ENCODE data around the gene SRPX.

DNA sequence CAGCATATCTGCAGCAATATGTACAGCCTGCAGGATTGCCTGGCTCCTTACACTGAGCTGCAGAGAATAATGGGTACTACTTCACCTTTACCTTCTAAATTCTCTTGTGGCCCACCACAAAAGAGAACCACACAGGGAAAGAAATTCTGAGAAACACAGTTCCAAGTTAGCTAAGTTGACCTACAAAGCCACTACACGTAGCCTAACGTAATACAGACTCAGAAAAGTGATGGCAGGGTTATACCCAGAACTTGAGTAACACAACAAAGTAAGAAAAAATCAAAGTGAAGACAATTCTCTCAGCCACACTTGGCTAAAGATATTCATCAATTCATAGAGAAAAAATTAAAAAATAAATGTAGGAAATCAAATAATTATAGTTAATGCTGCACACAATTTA is 26.4 kb upstream of the SRPX start:
- TF ChIP-seq, protein P1, sequence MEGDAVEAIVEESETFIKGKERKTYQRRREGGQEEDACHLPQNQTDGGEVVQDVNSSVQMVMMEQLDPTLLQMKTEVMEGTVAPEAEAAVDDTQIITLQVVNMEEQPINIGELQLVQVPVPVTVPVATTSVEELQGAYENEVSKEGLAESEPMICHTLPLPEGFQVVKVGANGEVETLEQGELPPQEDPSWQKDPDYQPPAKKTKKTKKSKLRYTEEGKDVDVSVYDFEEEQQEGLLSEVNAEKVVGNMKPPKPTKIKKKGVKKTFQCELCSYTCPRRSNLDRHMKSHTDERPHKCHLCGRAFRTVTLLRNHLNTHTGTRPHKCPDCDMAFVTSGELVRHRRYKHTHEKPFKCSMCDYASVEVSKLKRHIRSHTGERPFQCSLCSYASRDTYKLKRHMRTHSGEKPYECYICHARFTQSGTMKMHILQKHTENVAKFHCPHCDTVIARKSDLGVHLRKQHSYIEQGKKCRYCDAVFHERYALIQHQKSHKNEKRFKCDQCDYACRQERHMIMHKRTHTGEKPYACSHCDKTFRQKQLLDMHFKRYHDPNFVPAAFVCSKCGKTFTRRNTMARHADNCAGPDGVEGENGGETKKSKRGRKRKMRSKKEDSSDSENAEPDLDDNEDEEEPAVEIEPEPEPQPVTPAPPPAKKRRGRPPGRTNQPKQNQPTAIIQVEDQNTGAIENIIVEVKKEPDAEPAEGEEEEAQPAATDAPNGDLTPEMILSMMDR (IDR thresholded peaks at IDR 0.05) = no peak
- no peak for TF ChIP-seq ZFX (IDR thresholded peaks at IDR 0.05; ENCODE audit: borderline replicate concordance)
